GM12873 (cell line): ENCODE results near the gene LTBP1.

Experiments used
- TF ChIP-seq, protein P1 (sequence below): IDR thresholded peaks from 2 replicates; pipeline ENCODE4 v1.5.1; 2012; ENCODE audit warnings: low read depth, mild to moderate bottlenecking, moderate library complexity, low read length, control low read depth; ENCODE audit not compliant: insufficient read depth; ENCODE audit errors: missing control alignments

The LTBP1 gene

DNA sequence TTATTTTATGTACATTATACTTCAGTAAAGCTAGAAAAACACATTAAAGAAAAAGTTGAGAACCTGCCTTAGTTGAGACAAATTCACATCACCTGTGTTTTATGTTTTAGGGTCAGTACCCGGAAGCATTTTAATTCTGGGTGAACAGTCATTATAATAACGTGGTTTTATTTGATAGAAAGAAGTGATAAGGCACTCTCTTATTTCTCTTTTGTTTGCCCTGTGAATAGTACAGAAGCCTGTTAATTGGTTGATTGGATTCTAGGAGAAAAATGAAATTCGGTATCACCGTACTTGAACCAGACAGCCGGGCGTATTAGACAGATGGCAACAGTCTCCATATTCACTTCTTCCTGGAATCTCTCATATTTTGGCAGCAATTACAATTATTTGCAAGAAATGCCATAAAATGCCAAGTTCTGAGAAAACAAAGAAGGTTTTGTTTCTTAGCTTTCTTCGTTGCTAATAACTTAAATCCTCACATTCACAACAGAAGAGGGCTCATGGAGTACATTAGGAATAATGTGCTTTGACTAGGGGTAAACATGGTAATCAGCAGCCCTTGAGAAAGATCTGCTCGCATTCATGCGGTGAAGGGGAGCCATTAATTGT, 361.0 kb downstream of the LTBP1 start:
- TF ChIP-seq, protein P1, sequence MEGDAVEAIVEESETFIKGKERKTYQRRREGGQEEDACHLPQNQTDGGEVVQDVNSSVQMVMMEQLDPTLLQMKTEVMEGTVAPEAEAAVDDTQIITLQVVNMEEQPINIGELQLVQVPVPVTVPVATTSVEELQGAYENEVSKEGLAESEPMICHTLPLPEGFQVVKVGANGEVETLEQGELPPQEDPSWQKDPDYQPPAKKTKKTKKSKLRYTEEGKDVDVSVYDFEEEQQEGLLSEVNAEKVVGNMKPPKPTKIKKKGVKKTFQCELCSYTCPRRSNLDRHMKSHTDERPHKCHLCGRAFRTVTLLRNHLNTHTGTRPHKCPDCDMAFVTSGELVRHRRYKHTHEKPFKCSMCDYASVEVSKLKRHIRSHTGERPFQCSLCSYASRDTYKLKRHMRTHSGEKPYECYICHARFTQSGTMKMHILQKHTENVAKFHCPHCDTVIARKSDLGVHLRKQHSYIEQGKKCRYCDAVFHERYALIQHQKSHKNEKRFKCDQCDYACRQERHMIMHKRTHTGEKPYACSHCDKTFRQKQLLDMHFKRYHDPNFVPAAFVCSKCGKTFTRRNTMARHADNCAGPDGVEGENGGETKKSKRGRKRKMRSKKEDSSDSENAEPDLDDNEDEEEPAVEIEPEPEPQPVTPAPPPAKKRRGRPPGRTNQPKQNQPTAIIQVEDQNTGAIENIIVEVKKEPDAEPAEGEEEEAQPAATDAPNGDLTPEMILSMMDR = no peak

DNA sequence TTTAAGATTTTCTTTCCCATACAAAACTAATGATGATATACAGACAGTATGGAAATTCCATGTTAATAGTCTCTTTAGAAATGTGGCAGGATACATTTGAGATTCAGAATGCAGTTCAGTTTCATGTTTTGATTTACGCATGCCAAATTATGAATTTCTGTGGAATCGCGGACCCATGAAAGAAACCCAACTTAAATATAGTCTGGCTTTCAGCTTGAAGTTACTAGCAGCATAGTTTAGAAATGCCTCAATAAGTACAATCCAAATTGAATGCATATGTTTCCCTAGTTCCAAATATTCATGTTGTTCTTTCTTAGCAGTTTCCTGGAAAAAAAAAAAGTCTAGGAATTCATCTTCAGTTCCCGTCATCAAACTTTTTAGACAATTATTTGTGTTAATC, 365.6 kb downstream of the LTBP1 start:
- TF ChIP-seq, protein P1 = no peak

DNA sequence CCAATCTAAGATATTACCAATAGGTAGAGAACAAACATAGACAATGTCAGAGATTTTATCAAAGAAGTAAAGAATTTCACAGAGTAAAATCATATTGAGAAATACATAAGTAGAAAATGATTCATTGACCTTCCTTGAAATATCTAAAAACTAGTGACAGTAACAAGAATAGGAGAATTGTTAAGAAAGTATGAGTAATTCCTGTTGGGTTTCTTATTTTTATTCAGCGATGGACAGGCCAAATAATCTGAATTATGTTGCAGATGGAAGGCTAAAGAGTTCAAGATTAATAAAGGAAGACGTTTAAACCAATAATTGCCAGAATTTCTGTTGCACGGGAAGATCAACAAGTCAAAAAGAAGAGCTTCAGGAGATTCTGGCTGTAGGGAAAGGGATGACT, 366.3 kb downstream of the LTBP1 start:
- TF ChIP-seq, protein P1 = no peak

DNA sequence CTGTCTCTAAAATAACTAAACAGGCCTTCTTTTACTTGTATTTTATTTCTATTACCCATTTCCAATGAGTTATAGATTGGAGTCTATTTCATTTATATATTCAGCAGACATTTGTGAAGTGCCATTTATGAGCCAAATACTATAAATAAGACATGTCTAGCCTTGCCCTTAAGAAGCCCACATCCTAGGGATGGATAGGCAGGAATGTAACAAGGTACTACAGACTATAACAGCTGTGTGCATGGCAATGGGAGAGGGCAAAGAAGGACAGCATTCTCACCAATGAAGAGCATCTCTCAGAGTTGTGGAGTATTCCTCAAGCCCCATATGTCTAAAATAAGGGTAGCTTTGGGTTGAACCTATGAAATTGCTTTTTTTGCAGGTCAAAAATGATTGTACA, 367.8 kb downstream of the LTBP1 start:
- TF ChIP-seq, protein P1 = no peak

DNA sequence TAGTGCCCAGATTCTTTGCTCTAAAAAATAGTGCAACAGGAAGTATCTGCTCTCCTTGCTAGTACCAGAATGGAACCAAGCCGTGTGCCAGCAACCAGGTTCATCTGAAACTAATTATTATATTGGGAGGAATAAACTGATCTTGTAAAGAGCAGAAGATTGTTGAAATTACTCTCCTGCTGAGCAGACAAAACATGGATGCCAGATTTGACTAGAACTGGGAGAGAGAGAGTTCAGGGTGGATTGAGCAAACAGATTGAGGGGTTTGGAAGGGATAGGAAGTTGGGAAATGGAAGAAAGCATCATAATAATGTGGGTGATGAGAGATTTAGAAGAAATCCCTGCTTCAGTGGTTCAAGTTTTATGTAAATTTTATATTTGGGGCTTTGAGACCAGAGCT, 369.6 kb downstream of the LTBP1 start:
- TF ChIP-seq, protein P1 = no peak

- TF ChIP-seq, protein P1 = no peak
Measured at GRCh38 chr2:33317369-33318007, 370.7 kb downstream of the LTBP1 start.

GRCh38 chr2:33318456-33318855, 371.7 kb downstream of the LTBP1 start:
- TF ChIP-seq, protein P1 = no peak
